Stimulated activated CD8-positive, alpha-beta memory T cell treated with anti-CD3 and anti-CD28 coated beads, Interleukin-7, amount 100 ng/mL, for 48 hours (primary cell): Measurements from ENCODE around the gene SCGB1C1.
A peak's percentile ranks its signal among the peaks of the same experiment; 100 is the strongest.
"Not testable (repeated sequence)": the region's sequence is repeated elsewhere in the genome, so short reads cannot be mapped to it uniquely, and the experiment has no call there.

ENCODE experiments used
- DNase-seq, 2 donors: peaks; one replicate each; pipeline ENCODE4 v3.0.0-alpha.2; 2020; ENCODE audit warnings: low read depth in 1 of 2; ENCODE audit errors: extremely low read depth in 1 of 2

SCGB1C1 gene

DNA sequence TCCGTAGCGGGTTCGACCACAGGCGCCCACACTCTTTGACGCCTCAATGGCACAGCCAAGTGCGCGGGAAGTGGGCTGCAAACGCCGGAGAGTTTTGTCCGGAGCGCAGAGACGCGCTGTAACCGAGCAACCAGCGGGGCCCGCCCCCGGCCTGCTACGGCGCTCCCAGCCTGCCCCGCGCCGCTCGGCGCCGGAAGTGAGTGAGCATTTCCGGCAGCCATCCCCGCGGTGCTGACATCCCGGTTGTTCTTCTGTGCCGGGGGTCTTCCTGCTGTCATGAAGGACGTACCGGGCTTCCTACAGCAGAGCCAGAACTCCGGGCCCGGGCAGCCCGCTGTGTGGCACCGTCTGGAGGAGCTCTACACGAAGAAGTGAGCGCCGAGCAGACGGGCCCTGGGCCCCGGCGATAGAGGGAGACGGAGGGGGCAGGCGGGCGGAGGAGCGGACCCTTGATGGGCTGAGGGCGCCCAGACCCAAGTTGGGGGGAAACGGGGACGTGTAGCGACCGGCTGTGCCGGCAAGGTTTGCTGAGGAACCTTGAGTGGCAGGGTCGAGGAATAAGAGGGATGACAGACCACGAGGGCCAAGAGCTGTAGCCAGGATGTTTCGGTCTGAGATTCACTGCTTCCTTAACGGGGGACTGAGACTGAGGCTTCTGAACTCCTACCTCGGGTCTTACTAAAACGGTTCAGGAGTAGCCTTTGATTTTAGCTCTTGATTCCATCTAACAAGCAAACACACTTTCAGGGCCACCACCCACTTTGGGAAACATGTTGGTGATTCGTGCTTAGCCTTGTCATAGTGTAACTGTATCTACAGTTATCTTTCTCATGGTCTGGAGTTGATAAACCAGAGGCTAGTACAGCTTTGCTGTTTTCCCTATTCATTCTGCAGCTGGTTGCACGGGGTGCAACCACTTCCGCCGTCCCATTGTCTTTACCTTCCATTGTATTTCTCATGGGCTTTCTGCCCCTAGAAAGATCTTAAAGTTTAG, 44.2 kb downstream of the SCGB1C1 start, which contains the start of gene PSMD13:
Gene PSMD13, plus strand, starts transcription at position 203 of the 994 bp plus-strand sequence. Its CDS starts 74 bp downstream, at position 277.
- DNase-seq: peak; percentile 87

DNA sequence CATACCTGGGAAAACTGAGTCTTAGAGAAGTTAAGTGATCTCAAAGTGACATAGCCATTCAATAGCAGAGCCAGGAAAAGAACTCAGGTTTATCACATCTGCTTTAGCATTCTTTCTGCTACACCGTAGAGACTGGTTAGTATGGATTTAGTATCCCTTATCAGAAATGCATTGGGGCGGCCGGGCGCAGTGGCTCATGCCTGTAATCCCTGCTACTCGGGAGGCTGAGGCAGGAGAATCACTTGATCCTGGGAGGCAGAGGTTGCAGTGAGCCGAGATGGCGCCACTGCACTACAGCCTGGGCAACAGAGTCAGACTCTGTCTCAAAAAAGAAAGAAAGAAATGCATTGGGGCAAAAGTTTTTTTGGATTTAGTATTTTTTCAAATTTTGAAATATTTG, 45.5 kb downstream of the SCGB1C1 start:
- not testable (repeated sequence) for DNase-seq

DNA sequence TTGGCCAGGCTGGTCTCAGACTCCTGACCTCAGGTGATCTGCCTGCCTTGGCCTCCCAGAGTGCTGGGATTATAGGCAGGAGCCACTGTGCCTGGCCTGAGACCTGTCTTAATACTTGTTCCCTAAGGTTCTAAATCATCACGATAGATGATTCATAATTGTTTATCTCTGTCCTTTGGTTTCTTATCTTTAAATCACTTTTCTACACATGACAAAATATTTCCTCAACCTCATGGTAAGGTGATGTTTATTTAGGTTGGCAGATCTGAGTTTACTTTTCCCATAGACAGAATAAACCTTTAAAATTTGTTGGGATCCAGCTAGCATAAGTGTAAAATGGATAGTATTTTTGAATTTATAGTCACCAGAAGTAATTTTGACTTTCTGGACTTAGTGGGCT, 47.4 kb downstream of the SCGB1C1 start:
- no peak for DNase-seq

DNA sequence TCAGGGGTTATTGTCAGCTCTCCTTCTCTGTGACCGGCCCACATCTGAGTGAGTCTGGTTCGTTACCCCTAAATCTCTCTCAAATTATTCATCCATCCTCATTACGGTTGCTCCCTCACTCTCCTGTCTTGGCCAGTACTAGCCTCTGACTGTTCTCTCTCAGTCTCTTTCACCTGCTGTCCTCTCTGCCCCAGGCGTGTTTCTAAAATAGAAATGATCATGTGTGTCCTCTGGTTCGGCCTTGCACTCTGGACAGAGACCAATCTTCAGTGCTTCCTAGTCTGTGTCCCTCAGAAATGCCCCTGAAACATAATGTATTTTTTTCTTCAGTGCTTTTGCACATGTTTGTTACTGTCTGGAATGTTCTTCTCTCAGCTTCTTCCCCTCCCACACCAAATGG, 48.8 kb downstream of the SCGB1C1 start:
- DNase-seq: no peak
